HG03066 (cell line): ENCODE measurements around the gene TAL1.

Source experiments
- ATAC-seq: cut with Tn5 transposase; IDR thresholded peaks from one replicate; pipeline ENCODE4 v1.9.1; 2021; ENCODE audit warnings: low read depth; ENCODE audit not compliant: unreplicated experiment

TAL1 gene

GRCh38 chr1:47178654-47179016 is 53.4 kb downstream of the TAL1 start:
- no peak for ATAC-seq

GRCh38 chr1:47178020-47178419 is 54.0 kb downstream of the TAL1 start:
- no peak for ATAC-seq

- no peak for ATAC-seq
Measured at GRCh38 chr1:47175227-47175934, 56.6 kb downstream of the TAL1 start.

- no peak for ATAC-seq
Measured at GRCh38 chr1:47174656-47175020, 57.4 kb downstream of the TAL1 start.

- no peak for ATAC-seq
Measured at GRCh38 chr1:47172782-47173181, 59.2 kb downstream of the TAL1 start.
